K562 (cell line): ENCODE results near the gene ZNF195. TPM values are rescaled to one million over a fixed set of nuclear protein-coding genes. Genes with fewer than 3 reads are reported as not detected.

Experiments
- ATAC-seq: fragments of 200-7000 bp; cut with Tn5 transposase; 3 replicates; pipeline ENCODE4 v1.9.1; 2020; ENCODE audit warnings: moderate library complexity
- BruUV-seq: library from RNA; stranded (reverse); fragments of 400-500 nt; replicated peaks from 2 replicates; lab custom pipeline; 2021; lab: Mats Ljungman, UMichigan
- CTCF ChIA-PET: fragments of 300-600 bp; formaldehyde crosslinking; extraction: SDS; loops from one replicate; lab custom pipeline; 2021; ENCODE audit warnings: low intra/inter-chr PET ratio; lab: Yijun Ruan, JAX
- POLR2A ChIA-PET: fragments of 300-600, 350-650 bp; sonication (Branson Sonifier 250); formaldehyde crosslinking; extraction: SDS; loops from one replicate; lab custom pipeline; 2021; ENCODE audit warnings: antibody characterized with exemption, inconsistent platforms; lab: Yijun Ruan, JAX
- DNase-seq, 4 experiments: peaks; one replicate each; pipeline versions ENCODE4 v3.0.0 to v3.0.0-alpha.2; 2011 to 2018; ENCODE audit warnings: low spot score in 3 of 4, mixed read lengths in 3 of 4; ENCODE audit errors: extremely low read depth in 1 of 4
- FAIRE-seq: peaks from 2 replicates; lab custom pipeline; 2011; peaks lifted over from hg19 to GRCh38; lab: Jason Lieb, UNC
- H2AFZ ChIP-seq: 2 replicates; pipeline ENCODE4 v1.6.0; 2011; ENCODE audit warnings: low read depth, low read length, control low read depth, inconsistent platforms
- H3K27ac ChIP-seq: fragments of 200-600 bp; 3 replicates; pipeline ENCODE4 v1.8.0; 2011; ENCODE audit warnings: low read depth, mild to moderate bottlenecking, control low read depth, inconsistent platforms, low read length, moderate library complexity, mixed read lengths; ENCODE audit errors: extremely low read depth
- H3K27me3 ChIP-seq, 2 experiments: fragments of 300-600 bp in 1 of 2; 2 replicates in 1 of 2; 3 replicates in 1 of 2; pipeline versions ENCODE4 v1.6.0 to v1.8.0; 2011; ENCODE audit warnings: inconsistent platforms in 2 of 2, low read length in 2 of 2, mild to moderate bottlenecking in 1 of 2, mixed read lengths in 1 of 2, moderate library complexity in 1 of 2; ENCODE audit not compliant: control insufficient read depth in 2 of 2, insufficient read depth in 2 of 2
- H3K36me3 ChIP-seq: fragments of 300-600 bp; 3 replicates; pipeline ENCODE4 v1.8.0; 2011; ENCODE audit warnings: mild to moderate bottlenecking, low read length, inconsistent platforms; ENCODE audit not compliant: control insufficient read depth, insufficient read depth
- H3K4me1 ChIP-seq, 2 experiments: fragments of 200-600 bp in 1 of 2; replicated peaks in 1 of 2; 2 replicates in 1 of 2; 3 replicates in 1 of 2; pipeline versions ENCODE4 v1.5.1 to v1.8.0; 2011; ENCODE audit warnings: inconsistent platforms in 2 of 2, low read length in 2 of 2, mild to moderate bottlenecking in 1 of 2, mixed read lengths in 1 of 2, moderate library complexity in 1 of 2; ENCODE audit not compliant: control insufficient read depth in 2 of 2, insufficient read depth in 2 of 2
- H3K4me2 ChIP-seq: 2 replicates; pipeline ENCODE4 v1.6.1; 2011; ENCODE audit warnings: low read length, control low read depth, inconsistent platforms, mixed read lengths; ENCODE audit not compliant: insufficient read depth
- H3K4me3 ChIP-seq: fragments of 200-600 bp; sonication (generic), shearing (Covaris generic); 2 replicates; pipeline ENCODE4 v1.5.1; 2016; ENCODE audit warnings: control low read depth, inconsistent platforms
- H3K79me2 ChIP-seq: fragments of 200-600 bp; 3 replicates; pipeline ENCODE4 v1.8.0; 2011; ENCODE audit warnings: low read length, inconsistent platforms; ENCODE audit not compliant: control insufficient read depth, insufficient read depth
- H3K9ac ChIP-seq, 2 experiments: 2 replicates each; pipeline versions ENCODE4 v1.6.0 to v1.6.1; 2011; ENCODE audit warnings: low read depth in 2 of 2, low read length in 2 of 2, control low read depth in 1 of 2, inconsistent platforms in 1 of 2, mild to moderate bottlenecking in 1 of 2, mixed read lengths in 1 of 2; ENCODE audit not compliant: insufficient read depth in 1 of 2
- H3K9me1 ChIP-seq: one replicate; pipeline ENCODE4 v1.6.0; 2011; ENCODE audit warnings: inconsistent platforms, mild to moderate bottlenecking, low read length, moderate library complexity; ENCODE audit not compliant: control insufficient read depth, insufficient read depth
- H3K9me3 ChIP-seq: replicated peaks from 2 replicates; pipeline ENCODE4 v1.5.1; 2011; ENCODE audit warnings: low read depth, low read length, inconsistent platforms; ENCODE audit not compliant: control insufficient read depth, insufficient read depth
- H4K20me1 ChIP-seq: replicated peaks from 2 replicates; pipeline ENCODE4 v1.6.1; 2011; ENCODE audit warnings: low read length, inconsistent platforms, mixed read lengths; ENCODE audit not compliant: control insufficient read depth, insufficient read depth
- ATF1 ChIP-seq, 2 experiments: fragments of 450-650 bp in 1 of 2; IDR thresholded peaks; 2 replicates each; pipeline ENCODE4 v1.6.1; 2016; ENCODE audit warnings: missing compliant biosample characterization in 1 of 2, missing genetic modification characterization in 1 of 2
- E4F1 ChIP-seq: fragments of 250-450 bp; sonication (Bioruptor Pico); IDR thresholded peaks from 2 replicates; pipeline ENCODE4 v1.5.0; 2021; ENCODE audit warnings: mild to moderate bottlenecking, borderline replicate concordance
- ETV6 ChIP-seq, 3 experiments: fragments of 150-350 bp in 1 of 3; sonication (generic) in 1 of 3; formaldehyde crosslinking in 1 of 3; IDR thresholded peaks; 2 replicates each; pipeline versions ENCODE4 v1.6.1 to v1.8.0; 2014 to 2022; ENCODE audit warnings: borderline replicate concordance in 2 of 3, low read depth in 2 of 3, antibody characterized with exemption in 1 of 3, low read length in 1 of 3, mild to moderate bottlenecking in 1 of 3, missing genetic modification reagents in 1 of 3
- HNRNPK ChIP-seq: fragments of 200-400 bp; formaldehyde crosslinking; IDR thresholded peaks from one replicate; pipeline ENCODE4 v1.6.1; 2018; ENCODE audit warnings: mild to moderate bottlenecking, low read depth, low read length; ENCODE audit not compliant: poor library complexity, severe bottlenecking
- MYNN ChIP-seq, 2 experiments: sonication (generic); formaldehyde crosslinking in 1 of 2; IDR thresholded peaks; 2 replicates each; pipeline versions ENCODE4 v1.5.0 to v1.6.1; 2016 to 2020; ENCODE audit warnings: antibody characterized with exemption in 1 of 2, missing genetic modification reagents in 1 of 2
- PHF21A ChIP-seq: fragments of 450-650 bp; IDR thresholded peaks from 2 replicates; pipeline ENCODE4 v1.6.1; 2017; ENCODE audit warnings: low read depth, borderline replicate concordance
- ZBTB49 ChIP-seq: sonication (generic); formaldehyde crosslinking; IDR thresholded peaks from 2 replicates; pipeline ENCODE4 v1.8.0; 2022; ENCODE audit warnings: missing genetic modification reagents, mild to moderate bottlenecking, borderline replicate concordance
- ZFP36 ChIP-seq: fragments of 150-350 bp; IDR thresholded peaks from 2 replicates; pipeline ENCODE4 v1.6.1; 2018; ENCODE audit warnings: low read length, low read depth; ENCODE audit not compliant: partially characterized antibody
- ZNF311 ChIP-seq: fragments of 250-450 bp; sonication (Bioruptor Pico); IDR thresholded peaks from 2 replicates; pipeline ENCODE4 v1.4.0; 2020; ENCODE audit warnings: mild to moderate bottlenecking, moderate library complexity
- WGBS: fragments of 100-300 bp; shearing (Covaris generic); methylation state at CpG from one replicate; pipeline ENCODE4 v1.1.6; 2016; ENCODE audit warnings: low coverage, mixed read lengths; ENCODE audit not compliant: insufficient coverage; ENCODE audit errors: missing lambda C conversion rate; 5-methylcytosine and 5-hydroxymethylcytosine counted together
- in situ Hi-C: fragments of 300-500 bp; cut with MboI; formaldehyde crosslinking; loops from 4 replicates; pipeline ENCODE4 v1.15.0; 2018; ENCODE audit warnings: inconsistent platforms, mixed read lengths
- intact Hi-C: fragments of 100-400 bp; cut with micrococcal nuclease; formaldehyde crosslinking; loops from 2 replicates; pipeline ENCODE4 v1.14.2; 2022
- polyA plus RNA-seq, 8 experiments: library from polyadenylated mRNA; depleted of rRNA in 4 of 8; stranded (reverse) in 5 of 8; unstranded in 3 of 8; fragments of >200 nt; fragmentation: Nextera tagmentation in 2 of 8; fragmentation: Illumina TruSeq in 1 of 8; extraction: Ambion mirVana in 2 of 8; extraction: Trizol in 1 of 8; gene quantifications; 2 replicates each; pipeline versions ENCODE4 v1.2.1 to v1.2.3, GENCODE V29; 2011 to 2014; ENCODE audit warnings: inconsistent platforms in 1 of 8, missing spikeins in 1 of 8
- total RNA-seq, 7 experiments: library from RNA; depleted of rRNA in 6 of 7; stranded (reverse); fragments of >200 nt in 6 of 7; fragmentation: Illumina TruSeq in 2 of 7; extraction: Trizol in 2 of 7; gene quantifications; 2 replicates each; pipeline versions ENCODE4 v1.2.1 to v1.2.3, GENCODE V29; 2011 to 2021; ENCODE audit warnings: low replicate concordance in 1 of 7

The ZNF195 gene
- total and polyA plus RNA-seq, 9 of the 15 experiments (the other 6 are each of a cell fraction or from before 2014, with no cell fraction given): 42.1 to 75.5 (median 60.4) TPM

GRCh38 chr11:3368199-3368598 is 10.7 kb downstream of the ZNF195 start:
- Histone ChIP-seq H4K20me1 (no peaks in the 10 kb centered on the region), H3K36me3 (peaks cover 98% of the 10 kb centered on the region), H3K4me1 (no peaks in the 10 kb centered on the region), H3K9ac (no peak overlapping the region), H3K9me3 (peaks cover 34% of the 10 kb centered on the region), H3K4me3 (no peak overlapping the region), H3K27ac (no peak overlapping the region), H3K9me1 (no peaks in the 10 kb centered on the region), H3K27me3 (no peaks in the 10 kb centered on the region), H3K79me2 (peaks cover 27% of the 10 kb centered on the region), H2AFZ (no peak overlapping the region), H3K4me2 (no peak overlapping the region)
- FAIRE-seq (no peak), ATAC-seq (no peak), DNase-seq (no peak)
- in situ Hi-C loops (no loop called here), intact Hi-C loops (no loop called here)
- no TSS peak for BruUV-seq
- 97% methylated on average over 3 of the region's 3 CpGs for WGBS
- no peak for TF ChIP-seq HNRNPK
- TF ChIP-seq ZFP36: no peak
- no peak for TF ChIP-seq MYNN (IDR thresholded peaks at IDR 0.05)
- no peak for TF ChIP-seq MYNN (CRISPR knock-in tag; IDR thresholded peaks at IDR 0.05)
- TF ChIP-seq ATF1 (CRISPR knock-in tag; IDR thresholded peaks at IDR 0.05): no peak
- TF ChIP-seq ATF1 (tag; IDR thresholded peaks at IDR 0.05): no peak
- ChIA-PET CTCF (no interaction called here), POLR2A (no interaction called here)

GRCh38 chr11:3367221-3367620 is 11.7 kb downstream of the ZNF195 start:
- 100% methylated on average over 1 of the region's 1 CpG for WGBS
- intact Hi-C loops: no loop called here
- POLR2A ChIA-PET: no interaction called here

More at GRCh38 chr11:3367221-3367620, 11.7 kb downstream of the ZNF195 start:
- no peak overlapping the region for H3K27ac ChIP-seq
- H3K27me3 ChIP-seq: no peaks in the 10 kb centered on the region
- DNase-seq (no peak), ATAC-seq (no peak), FAIRE-seq (no peak)
- H3K4me1 ChIP-seq: no peaks in the 10 kb centered on the region
- no peaks in the 10 kb centered on the region for H4K20me1 ChIP-seq
- H2AFZ ChIP-seq: no peak overlapping the region
- H3K4me2 ChIP-seq: no peak overlapping the region
- H3K36me3 ChIP-seq: peaks cover 98% of the 10 kb centered on the region
- H3K9me3 ChIP-seq: peaks cover 43% of the 10 kb centered on the region
- no TSS peak for BruUV-seq
- CTCF ChIA-PET: no interaction called here
- H3K9ac ChIP-seq: no peak overlapping the region
- peaks cover 19% of the 10 kb centered on the region for H3K79me2 ChIP-seq
- in situ Hi-C loops: no loop called here
- no peak overlapping the region for H3K4me3 ChIP-seq
- no peaks in the 10 kb centered on the region for H3K9me1 ChIP-seq
- no peak for TF ChIP-seq PHF21A
- no peak for TF ChIP-seq ETV6 (IDR thresholded peaks at IDR 0.05; ENCODE audit: borderline replicate concordance in 1 of 2, low read depth in 2 of 2, low read length in 1 of 2)
- TF ChIP-seq ETV6 (CRISPR knock-in tag; IDR thresholded peaks at IDR 0.05; ENCODE audit: borderline replicate concordance): no peak
- TF ChIP-seq E4F1: no peak
- no peak for TF ChIP-seq ZBTB49
- TF ChIP-seq ZNF311 (CRISPR knock-in tag): no peak
